ENCODE data around the gene TMEM184B. TPM values are rescaled to one million over a fixed set of nuclear protein-coding genes. Genes with fewer than 3 reads are reported as not detected.

Gene TMEM184B
- total RNA-seq, 1 donor from 2014 or later = 81.0 TPM

DNA sequence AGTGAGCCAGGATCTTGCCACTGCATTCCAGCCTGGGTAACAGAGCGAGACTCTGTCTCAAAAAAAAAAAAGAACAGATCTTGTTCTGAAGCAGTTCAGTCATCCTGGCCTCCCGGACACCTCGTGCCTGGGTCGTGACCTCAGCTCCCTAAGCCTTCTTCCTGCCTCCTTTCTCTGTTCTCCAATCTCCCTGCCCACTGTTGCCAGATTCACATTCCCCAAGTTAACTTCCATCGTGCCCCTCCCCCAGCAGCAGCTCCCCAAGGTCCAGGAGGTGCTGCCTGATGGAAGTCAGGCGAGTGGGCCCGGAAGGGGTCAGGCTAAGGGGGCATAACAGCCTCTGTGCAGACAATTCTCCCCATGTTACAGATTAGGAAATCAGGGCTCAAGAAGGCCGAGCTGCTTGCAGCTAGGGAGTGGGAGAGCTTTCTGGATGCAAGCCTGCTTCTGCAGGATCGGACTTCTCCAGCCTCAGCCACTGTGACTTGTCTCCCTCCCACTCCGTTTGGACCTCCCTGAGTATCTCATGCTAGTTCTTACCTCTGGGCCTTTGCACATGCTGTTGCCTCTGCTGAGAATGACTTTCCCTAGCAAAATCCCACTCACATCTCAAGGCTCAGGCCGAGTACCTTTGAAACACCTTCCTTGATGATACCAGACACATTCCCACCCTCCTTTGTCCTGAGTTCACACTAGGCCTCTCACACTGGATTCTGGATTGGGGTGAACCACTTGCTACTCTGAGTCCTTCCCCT lies 14.3 kb upstream of the TMEM184B start:
- TF ChIP-seq, protein P1, sequence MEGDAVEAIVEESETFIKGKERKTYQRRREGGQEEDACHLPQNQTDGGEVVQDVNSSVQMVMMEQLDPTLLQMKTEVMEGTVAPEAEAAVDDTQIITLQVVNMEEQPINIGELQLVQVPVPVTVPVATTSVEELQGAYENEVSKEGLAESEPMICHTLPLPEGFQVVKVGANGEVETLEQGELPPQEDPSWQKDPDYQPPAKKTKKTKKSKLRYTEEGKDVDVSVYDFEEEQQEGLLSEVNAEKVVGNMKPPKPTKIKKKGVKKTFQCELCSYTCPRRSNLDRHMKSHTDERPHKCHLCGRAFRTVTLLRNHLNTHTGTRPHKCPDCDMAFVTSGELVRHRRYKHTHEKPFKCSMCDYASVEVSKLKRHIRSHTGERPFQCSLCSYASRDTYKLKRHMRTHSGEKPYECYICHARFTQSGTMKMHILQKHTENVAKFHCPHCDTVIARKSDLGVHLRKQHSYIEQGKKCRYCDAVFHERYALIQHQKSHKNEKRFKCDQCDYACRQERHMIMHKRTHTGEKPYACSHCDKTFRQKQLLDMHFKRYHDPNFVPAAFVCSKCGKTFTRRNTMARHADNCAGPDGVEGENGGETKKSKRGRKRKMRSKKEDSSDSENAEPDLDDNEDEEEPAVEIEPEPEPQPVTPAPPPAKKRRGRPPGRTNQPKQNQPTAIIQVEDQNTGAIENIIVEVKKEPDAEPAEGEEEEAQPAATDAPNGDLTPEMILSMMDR (IDR thresholded peaks at IDR 0.05; ENCODE audit: partially characterized antibody, unreplicated experiment) = no peak
- no peaks in the 10 kb centered on the region for H3K4me1 Mint-ChIP-seq (ENCODE audit: low read depth, unreplicated experiment)
- H3K27me3 Mint-ChIP-seq (ENCODE audit: unreplicated experiment) = peaks cover 4% of the 10 kb centered on the region
- H3K27ac Mint-ChIP-seq (ENCODE audit: unreplicated experiment) = no peak overlapping the region
- no peaks in the 10 kb centered on the region for H3K36me3 Mint-ChIP-seq (ENCODE audit: unreplicated experiment)
- no peak for DNase-seq
- no peak overlapping the region for H3K4me3 Mint-ChIP-seq (ENCODE audit: unreplicated experiment)
- peaks cover 8% of the 10 kb centered on the region for H3K9me3 Mint-ChIP-seq (ENCODE audit: unreplicated experiment)

DNA sequence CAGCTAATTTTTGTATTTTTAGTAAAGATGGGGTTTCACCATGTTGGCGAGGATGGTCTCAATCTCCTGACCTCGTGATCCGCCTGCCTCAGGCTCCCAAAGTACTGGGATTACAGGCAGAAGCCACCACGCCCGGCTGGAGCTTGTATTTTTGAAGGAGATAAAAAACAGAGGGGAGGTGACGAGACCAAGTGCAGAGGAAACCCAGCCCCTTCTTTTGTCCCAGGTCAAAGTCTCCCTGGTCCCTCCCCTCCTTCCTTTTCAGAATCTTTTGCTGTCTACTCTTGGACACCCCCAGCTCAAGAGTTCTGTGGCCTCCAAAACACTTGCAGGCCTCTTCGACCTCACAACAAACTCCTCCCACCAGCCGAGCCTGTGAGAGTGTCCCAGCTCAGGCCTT lies 12.2 kb upstream of the TMEM184B start:
- peaks cover 5% of the 10 kb centered on the region for H3K9me3 Mint-ChIP-seq (ENCODE audit: unreplicated experiment)
- DNase-seq = no peak
- no peak overlapping the region for H3K27ac Mint-ChIP-seq (ENCODE audit: unreplicated experiment)
- no peaks in the 10 kb centered on the region for H3K36me3 Mint-ChIP-seq (ENCODE audit: unreplicated experiment)
- TF ChIP-seq, protein P1 (IDR thresholded peaks at IDR 0.05; ENCODE audit: partially characterized antibody, unreplicated experiment) = no peak
- no peaks in the 10 kb centered on the region for H3K4me1 Mint-ChIP-seq (ENCODE audit: low read depth, unreplicated experiment)
- peaks cover 5% of the 10 kb centered on the region for H3K27me3 Mint-ChIP-seq (ENCODE audit: unreplicated experiment)
- no peak overlapping the region for H3K4me3 Mint-ChIP-seq (ENCODE audit: unreplicated experiment)

DNA sequence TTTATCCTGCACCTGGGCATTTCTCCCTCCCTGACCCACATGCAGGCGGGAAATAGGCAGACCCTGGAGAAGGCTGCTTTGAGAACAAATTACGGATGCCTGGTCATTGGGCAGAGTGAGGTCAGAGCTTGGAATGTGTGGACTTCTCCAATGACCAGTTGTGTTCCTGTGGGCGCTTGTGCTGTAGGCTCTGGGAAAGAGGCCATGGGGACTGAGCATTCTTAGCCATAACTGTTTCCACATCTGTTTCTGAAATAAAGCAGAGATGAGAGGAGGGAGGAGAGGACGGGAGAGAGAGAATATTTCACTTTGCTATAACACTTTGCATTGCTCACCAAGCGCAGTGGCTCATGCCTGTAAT lies 11.2 kb upstream of the TMEM184B start:
- no peak overlapping the region for H3K27ac Mint-ChIP-seq (ENCODE audit: unreplicated experiment)
- H3K4me1 Mint-ChIP-seq (ENCODE audit: low read depth, unreplicated experiment) = no peaks in the 10 kb centered on the region
- H3K27me3 Mint-ChIP-seq (ENCODE audit: unreplicated experiment) = peaks cover 8% of the 10 kb centered on the region
- no peak for DNase-seq
- no peaks in the 10 kb centered on the region for H3K36me3 Mint-ChIP-seq (ENCODE audit: unreplicated experiment)
- TF ChIP-seq, protein P1 (IDR thresholded peaks at IDR 0.05; ENCODE audit: partially characterized antibody, unreplicated experiment) = no peak
- no peak overlapping the region for H3K4me3 Mint-ChIP-seq (ENCODE audit: unreplicated experiment)
- H3K9me3 Mint-ChIP-seq (ENCODE audit: unreplicated experiment) = peaks cover 3% of the 10 kb centered on the region

DNA sequence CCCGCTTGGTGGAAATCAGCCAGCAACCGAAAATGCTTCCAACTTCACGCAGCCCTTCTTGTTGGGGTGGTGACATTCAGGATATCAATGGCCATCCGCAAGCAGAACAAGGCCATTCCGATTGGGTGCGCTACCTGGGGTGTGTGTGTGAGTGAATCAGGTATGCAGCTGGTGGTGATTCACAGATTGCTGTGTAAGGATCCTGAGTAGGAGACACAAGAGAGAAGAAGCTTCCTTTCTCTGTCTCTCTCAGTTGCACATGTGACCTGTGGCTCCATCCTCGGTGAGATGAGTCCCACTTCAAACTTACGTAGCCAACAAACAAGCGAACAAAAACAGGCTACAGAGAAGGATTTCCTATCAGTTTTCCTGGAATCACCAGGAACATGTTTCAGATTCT lies 9.6 kb upstream of the TMEM184B start:
- TF ChIP-seq, protein P1 (IDR thresholded peaks at IDR 0.05; ENCODE audit: partially characterized antibody, unreplicated experiment) = no peak
- Mint-ChIP-seq H3K36me3 (ENCODE audit: unreplicated experiment) (no peaks in the 10 kb centered on the region), H3K4me1 (ENCODE audit: low read depth, unreplicated experiment) (no peaks in the 10 kb centered on the region), H3K9me3 (ENCODE audit: unreplicated experiment) (peaks cover 3% of the 10 kb centered on the region), H3K27ac (ENCODE audit: unreplicated experiment) (no peak overlapping the region), H3K27me3 (ENCODE audit: unreplicated experiment) (peaks cover 5% of the 10 kb centered on the region), H3K4me3 (ENCODE audit: unreplicated experiment) (no peak overlapping the region)
- no peak for DNase-seq

DNA sequence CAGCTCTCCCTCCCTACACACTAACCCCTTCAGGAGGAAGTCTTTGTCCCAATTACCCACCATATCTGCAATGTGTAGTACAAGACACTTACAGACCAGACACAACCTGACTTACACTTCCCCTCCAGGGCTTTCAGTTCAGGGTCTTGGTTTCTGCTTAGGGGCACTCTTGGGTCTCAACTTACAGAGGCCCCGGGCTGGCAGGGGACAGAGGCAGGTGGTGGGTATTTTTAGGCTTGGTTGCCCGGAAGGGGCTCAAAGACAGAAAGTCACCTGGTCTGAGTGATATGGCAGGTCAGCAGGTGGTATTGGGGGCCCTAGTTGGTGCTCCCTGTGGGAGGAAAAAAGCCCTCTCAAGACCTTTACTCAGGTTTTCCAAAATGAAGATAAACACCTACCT lies 3.4 kb upstream of the TMEM184B start:
- Mint-ChIP-seq H3K4me1 (ENCODE audit: low read depth, unreplicated experiment) (peaks cover 20% of the 10 kb centered on the region), H3K27me3 (ENCODE audit: unreplicated experiment) (peaks cover 16% of the 10 kb centered on the region), H3K36me3 (ENCODE audit: unreplicated experiment) (no peaks in the 10 kb centered on the region), H3K27ac (ENCODE audit: unreplicated experiment) (no peak overlapping the region), H3K9me3 (ENCODE audit: unreplicated experiment) (peaks cover 21% of the 10 kb centered on the region), H3K4me3 (ENCODE audit: unreplicated experiment) (no peak overlapping the region)
- no peak for DNase-seq
- TF ChIP-seq, protein P1 (IDR thresholded peaks at IDR 0.05; ENCODE audit: partially characterized antibody, unreplicated experiment) = no peak

Measured in glutamatergic neuron (in vitro differentiated cells).